ENCODE data around the gene EML4.
"Not testable (repeated sequence)": the region's sequence is repeated elsewhere in the genome, so short reads cannot be mapped to it uniquely, and the experiment has no call there.

EML4 gene

GRCh38 chr2:42169100-42169873 is at the start of gene EML4:
EML4 (plus strand) TSS chr2:42169353; CDS start chr2:42169612, 259 bp downstream.
- in situ Hi-C loops (cut with MboI; ENCODE audit: low sequenced_read_pairs), result no loop called here

- in situ Hi-C loops (cut with MboI; ENCODE audit: low sequenced_read_pairs), result no loop called here
Measured at GRCh38 chr2:42123426-42123825, 45.7 kb upstream of the EML4 start.

- in situ Hi-C loops (cut with MboI; ENCODE audit: low sequenced_read_pairs), result no loop called here
Measured at GRCh38 chr2:42124011-42124785, 45.0 kb upstream of the EML4 start.

- in situ Hi-C loops (cut with MboI; ENCODE audit: low sequenced_read_pairs), result no loop called here
Measured at GRCh38 chr2:42125841-42126594, 43.1 kb upstream of the EML4 start.

GRCh38 chr2:42126873-42127272 is 42.3 kb upstream of the EML4 start:
- in situ Hi-C loops (cut with MboI; ENCODE audit: low sequenced_read_pairs), result not testable (repeated sequence)

- in situ Hi-C loops (cut with MboI; ENCODE audit: low sequenced_read_pairs), result no loop called here
Measured at GRCh38 chr2:42127425-42128424, 41.4 kb upstream of the EML4 start.

- in situ Hi-C loops (cut with MboI; ENCODE audit: low sequenced_read_pairs), result no loop called here
Measured at GRCh38 chr2:42128721-42129486, 40.2 kb upstream of the EML4 start.

GRCh38 chr2:42129487-42129852 is 39.7 kb upstream of the EML4 start:
- in situ Hi-C loops (cut with MboI; ENCODE audit: low sequenced_read_pairs), result no loop called here

GRCh38 chr2:42129947-42130346 is 39.2 kb upstream of the EML4 start:
- in situ Hi-C loops (cut with MboI; ENCODE audit: low sequenced_read_pairs), result no loop called here

- in situ Hi-C loops (cut with MboI; ENCODE audit: low sequenced_read_pairs), result not testable (repeated sequence)
Measured at GRCh38 chr2:42130858-42131257, 38.3 kb upstream of the EML4 start.

GRCh38 chr2:42132191-42132965 is 36.8 kb upstream of the EML4 start:
- in situ Hi-C loops (cut with MboI; ENCODE audit: low sequenced_read_pairs), result no loop called here

- in situ Hi-C loops (cut with MboI; ENCODE audit: low sequenced_read_pairs), result no loop called here
Measured at GRCh38 chr2:42132966-42133641, 36.0 kb upstream of the EML4 start.

- in situ Hi-C loops (cut with MboI; ENCODE audit: low sequenced_read_pairs), result no loop called here
Measured at GRCh38 chr2:42133771-42134195, 35.4 kb upstream of the EML4 start.

GRCh38 chr2:42134401-42134932 is 34.7 kb upstream of the EML4 start:
- in situ Hi-C loops (cut with MboI; ENCODE audit: low sequenced_read_pairs), result not testable (repeated sequence)

GRCh38 chr2:42135381-42136312 is 33.5 kb upstream of the EML4 start:
- in situ Hi-C loops (cut with MboI; ENCODE audit: low sequenced_read_pairs), result no loop called here

GRCh38 chr2:42136782-42137124 is 32.4 kb upstream of the EML4 start:
- in situ Hi-C loops (cut with MboI; ENCODE audit: low sequenced_read_pairs), result no loop called here

Measured in HL-60/S4 treated with retinoic acid at 250 ng/mL for 4 days and 3 days (cell line).